Activated T-cell treated with anti-CD3 and anti-CD28 coated beads for 4 hours (primary cell): ENCODE results near the gene SNAPC1.
A peak's percentile ranks its signal among the peaks of the same experiment; 100 is the strongest.
"Not testable (repeated sequence)": the region's sequence is repeated elsewhere in the genome, so short reads cannot be mapped to it uniquely, and the experiment has no call there.

ENCODE experiments used
- DNase-seq: peaks from one replicate; pipeline ENCODE4 v3.0.0-alpha.2; 2020

SNAPC1 gene

GRCh38 chr14:61761959-61762786 lies at the start of gene SNAPC1:
TSS of gene SNAPC1 (plus strand) at chr14:61762420. CDS start at chr14:61762461, 41 bp downstream.
- peak; percentile 94 for DNase-seq

- DNase-seq, result no peak
Observed at GRCh38 chr14:61713724-61714437, 48.3 kb upstream of the SNAPC1 start.

GRCh38 chr14:61716956-61717355 lies 45.3 kb upstream of the SNAPC1 start:
- no peak for DNase-seq

GRCh38 chr14:61718039-61718438 lies 44.2 kb upstream of the SNAPC1 start:
- no peak for DNase-seq

- no peak for DNase-seq
Observed at GRCh38 chr14:61719344-61720293, 42.6 kb upstream of the SNAPC1 start.

GRCh38 chr14:61720294-61720661 lies 41.9 kb upstream of the SNAPC1 start:
- DNase-seq, result no peak

GRCh38 chr14:61720741-61721140 lies 41.5 kb upstream of the SNAPC1 start:
- DNase-seq, result no peak

GRCh38 chr14:61724133-61724532 lies 38.1 kb upstream of the SNAPC1 start:
- DNase-seq, result no peak

GRCh38 chr14:61726778-61727658 lies 35.2 kb upstream of the SNAPC1 start:
- DNase-seq, result no peak

GRCh38 chr14:61730756-61731373 lies 31.4 kb upstream of the SNAPC1 start:
- DNase-seq, result no peak

- DNase-seq, result no peak
Observed at GRCh38 chr14:61733972-61734371, 28.2 kb upstream of the SNAPC1 start.

GRCh38 chr14:61736751-61737150 lies 25.5 kb upstream of the SNAPC1 start:
- DNase-seq, result no peak

- DNase-seq, result no peak
Observed at GRCh38 chr14:61737915-61738314, 24.3 kb upstream of the SNAPC1 start.

- DNase-seq, result no peak
Observed at GRCh38 chr14:61739133-61739532, 23.1 kb upstream of the SNAPC1 start.

- no peak for DNase-seq
Observed at GRCh38 chr14:61742371-61742770, 19.8 kb upstream of the SNAPC1 start.

- no peak for DNase-seq
Observed at GRCh38 chr14:61744238-61744637, 18.0 kb upstream of the SNAPC1 start.

GRCh38 chr14:61746346-61746745 lies 15.9 kb upstream of the SNAPC1 start:
- DNase-seq, result not testable (repeated sequence)

GRCh38 chr14:61746881-61747280 lies 15.3 kb upstream of the SNAPC1 start:
- no peak for DNase-seq

GRCh38 chr14:61747342-61747741 lies 14.9 kb upstream of the SNAPC1 start:
- no peak for DNase-seq

GRCh38 chr14:61749264-61749663 lies 13.0 kb upstream of the SNAPC1 start:
- DNase-seq, result no peak

- DNase-seq, result no peak
Observed at GRCh38 chr14:61749867-61750266, 12.4 kb upstream of the SNAPC1 start.
